Erythroblast (primary cell): ENCODE data around the gene RTP5.

Experiments
- GATA1 ChIP-seq: IDR thresholded peaks from 2 replicates; pipeline ENCODE4 v1.6.1; 2011; ENCODE audit warnings: low read depth, mild to moderate bottlenecking, control low read depth, low read length, moderate library complexity
- POLR2A ChIP-seq: IDR thresholded peaks from 2 replicates; pipeline ENCODE4 v1.6.1; 2011; ENCODE audit warnings: mild to moderate bottlenecking, low read length

DNA sequence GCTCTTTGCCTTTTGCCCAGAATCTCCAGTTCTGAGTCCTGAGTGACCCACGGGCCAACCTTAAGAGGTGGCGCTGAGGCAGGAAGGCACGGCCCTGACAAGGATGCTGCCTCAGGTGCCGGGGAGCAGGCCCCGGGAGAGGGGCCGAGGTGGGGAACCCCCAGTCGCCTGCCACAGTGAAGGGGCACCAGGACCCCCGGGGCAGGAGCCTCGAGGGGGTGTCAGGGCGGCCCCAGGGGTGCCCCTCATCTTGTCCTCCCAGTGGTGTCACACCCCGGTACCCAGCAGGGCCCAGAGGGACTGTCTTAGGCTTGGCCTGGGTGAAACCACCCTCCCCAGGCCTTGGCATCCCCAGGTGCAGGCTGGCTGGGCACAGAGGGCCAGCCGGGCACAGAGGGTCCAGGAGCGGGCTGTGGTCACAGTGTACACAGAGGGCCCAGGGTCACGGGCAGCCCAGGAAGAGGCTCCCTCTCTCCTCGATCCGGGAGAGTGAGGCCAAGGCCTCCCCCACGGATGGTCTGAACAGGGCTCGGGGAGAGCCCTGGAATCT is 11.9 kb upstream of the RTP5 start:
- TF ChIP-seq POLR2A (no peak), GATA1 (no peak)
